ENCODE results near the gene TTC8. TPM values are rescaled to one million over a fixed set of nuclear protein-coding genes. Genes with fewer than 3 reads are reported as not detected.

Gene TTC8
- total RNA-seq, 1 donor from 2014 or later = 30.0 TPM

GRCh38 chr14:88840926-88841325, 16.5 kb downstream of the TTC8 start:
- no peak overlapping the region for H3K4me3 Mint-ChIP-seq (ENCODE audit: low read depth)
- no peaks in the 10 kb centered on the region for H3K27me3 Mint-ChIP-seq
- H3K27ac Mint-ChIP-seq = no peak overlapping the region
- DNase-seq (ENCODE audit: low spot score, unreplicated experiment) = no peak
- TF ChIP-seq, protein P1, sequence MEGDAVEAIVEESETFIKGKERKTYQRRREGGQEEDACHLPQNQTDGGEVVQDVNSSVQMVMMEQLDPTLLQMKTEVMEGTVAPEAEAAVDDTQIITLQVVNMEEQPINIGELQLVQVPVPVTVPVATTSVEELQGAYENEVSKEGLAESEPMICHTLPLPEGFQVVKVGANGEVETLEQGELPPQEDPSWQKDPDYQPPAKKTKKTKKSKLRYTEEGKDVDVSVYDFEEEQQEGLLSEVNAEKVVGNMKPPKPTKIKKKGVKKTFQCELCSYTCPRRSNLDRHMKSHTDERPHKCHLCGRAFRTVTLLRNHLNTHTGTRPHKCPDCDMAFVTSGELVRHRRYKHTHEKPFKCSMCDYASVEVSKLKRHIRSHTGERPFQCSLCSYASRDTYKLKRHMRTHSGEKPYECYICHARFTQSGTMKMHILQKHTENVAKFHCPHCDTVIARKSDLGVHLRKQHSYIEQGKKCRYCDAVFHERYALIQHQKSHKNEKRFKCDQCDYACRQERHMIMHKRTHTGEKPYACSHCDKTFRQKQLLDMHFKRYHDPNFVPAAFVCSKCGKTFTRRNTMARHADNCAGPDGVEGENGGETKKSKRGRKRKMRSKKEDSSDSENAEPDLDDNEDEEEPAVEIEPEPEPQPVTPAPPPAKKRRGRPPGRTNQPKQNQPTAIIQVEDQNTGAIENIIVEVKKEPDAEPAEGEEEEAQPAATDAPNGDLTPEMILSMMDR (IDR thresholded peaks at IDR 0.05; ENCODE audit: unreplicated experiment) = no peak
- H3K4me1 Mint-ChIP-seq (ENCODE audit: low read depth) = peaks cover 3% of the 10 kb centered on the region
- H3K36me3 Mint-ChIP-seq (ENCODE audit: insufficient read depth) = peaks cover 6% of the 10 kb centered on the region
- H3K9me3 Mint-ChIP-seq (ENCODE audit: low read depth) = no peaks in the 10 kb centered on the region

DNA sequence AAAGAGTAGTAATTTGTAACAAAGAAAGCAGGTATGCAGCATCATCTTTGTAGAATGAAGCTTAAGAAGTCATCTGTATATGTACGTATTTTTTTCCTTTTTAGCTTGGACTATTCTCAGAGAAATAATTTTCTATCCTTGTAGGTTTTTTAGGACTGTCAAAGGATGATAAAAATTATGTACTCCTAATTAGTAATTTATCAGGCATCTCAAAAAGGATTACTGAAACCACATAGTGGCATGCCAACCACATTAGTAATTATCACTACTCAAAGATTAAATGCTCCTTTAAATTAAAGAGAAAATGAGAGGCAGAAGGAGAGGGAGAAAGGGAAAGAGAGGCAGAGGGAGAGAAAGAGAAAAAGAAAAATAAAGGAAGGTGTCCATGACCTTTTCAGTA, 17.3 kb downstream of the TTC8 start:
- Mint-ChIP-seq H3K27ac (peak overlapping the region; percentile 25), H3K4me3 (ENCODE audit: low read depth) (no peak overlapping the region), H3K27me3 (no peaks in the 10 kb centered on the region), H3K9me3 (ENCODE audit: low read depth) (no peaks in the 10 kb centered on the region), H3K36me3 (ENCODE audit: insufficient read depth) (peaks cover 8% of the 10 kb centered on the region), H3K4me1 (ENCODE audit: low read depth) (peaks cover 3% of the 10 kb centered on the region)
- TF ChIP-seq, protein P1 (IDR thresholded peaks at IDR 0.05; ENCODE audit: unreplicated experiment) = no peak
- no peak for DNase-seq (ENCODE audit: low spot score, unreplicated experiment)

DNA sequence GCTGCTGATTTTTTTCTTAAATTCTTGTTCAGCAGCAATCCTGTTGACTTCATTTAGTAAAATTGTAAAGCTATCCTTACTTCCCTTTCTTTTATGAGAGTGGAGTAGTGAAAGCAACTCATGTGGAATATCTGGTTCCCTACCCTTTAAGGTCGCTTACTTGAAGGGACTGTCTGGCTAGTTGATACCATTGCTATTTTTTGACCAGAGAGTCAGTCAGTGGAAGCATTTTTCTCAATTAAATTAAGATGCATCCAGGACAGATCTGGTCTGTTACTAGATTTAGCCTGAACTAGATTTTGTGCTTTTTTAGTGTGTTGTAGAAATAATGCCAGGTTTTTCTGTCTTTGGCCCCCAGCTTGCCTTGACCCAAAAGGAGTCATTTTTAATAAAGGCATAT, 18.0 kb downstream of the TTC8 start:
- H3K36me3 Mint-ChIP-seq (ENCODE audit: insufficient read depth) = peaks cover 8% of the 10 kb centered on the region
- no peaks in the 10 kb centered on the region for H3K9me3 Mint-ChIP-seq (ENCODE audit: low read depth)
- no peak overlapping the region for H3K27ac Mint-ChIP-seq
- H3K4me3 Mint-ChIP-seq (ENCODE audit: low read depth) = no peak overlapping the region
- DNase-seq (ENCODE audit: low spot score, unreplicated experiment) = no peak
- no peaks in the 10 kb centered on the region for H3K27me3 Mint-ChIP-seq
- H3K4me1 Mint-ChIP-seq (ENCODE audit: low read depth) = peaks cover 3% of the 10 kb centered on the region
- TF ChIP-seq, protein P1 (IDR thresholded peaks at IDR 0.05; ENCODE audit: unreplicated experiment) = no peak

DNA sequence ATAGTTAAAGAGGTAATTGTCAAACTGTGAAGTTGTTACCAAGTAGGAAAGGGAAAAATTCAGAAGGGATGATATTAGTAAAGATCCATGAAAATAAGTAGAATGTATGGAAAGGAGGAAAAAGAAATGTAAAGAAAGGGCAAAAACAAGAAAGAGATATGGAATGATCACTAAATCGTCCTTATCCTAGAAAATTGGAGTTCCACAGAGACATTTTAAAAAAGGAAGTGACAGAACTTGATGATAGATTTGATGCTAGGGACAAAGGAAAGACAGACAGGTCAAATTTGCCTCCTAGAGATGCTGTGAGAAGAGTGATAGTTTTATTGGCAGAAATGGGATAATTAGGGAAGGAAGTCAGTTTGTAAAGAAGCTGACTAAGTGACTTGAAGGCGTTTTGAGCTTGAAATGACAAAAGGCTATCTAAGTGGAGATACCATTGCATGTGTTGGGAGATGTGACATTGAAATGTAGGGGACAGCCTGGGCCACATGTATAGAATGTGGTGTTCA, 20.6 kb downstream of the TTC8 start:
- Mint-ChIP-seq H3K4me3 (ENCODE audit: low read depth) (no peak overlapping the region), H3K4me1 (ENCODE audit: low read depth) (peaks cover 2% of the 10 kb centered on the region), H3K27ac (no peak overlapping the region), H3K36me3 (ENCODE audit: insufficient read depth) (peaks cover 8% of the 10 kb centered on the region), H3K27me3 (no peaks in the 10 kb centered on the region), H3K9me3 (ENCODE audit: low read depth) (no peaks in the 10 kb centered on the region)
- TF ChIP-seq, protein P1 (IDR thresholded peaks at IDR 0.05; ENCODE audit: unreplicated experiment) = no peak
- DNase-seq (ENCODE audit: low spot score, unreplicated experiment) = no peak

DNA sequence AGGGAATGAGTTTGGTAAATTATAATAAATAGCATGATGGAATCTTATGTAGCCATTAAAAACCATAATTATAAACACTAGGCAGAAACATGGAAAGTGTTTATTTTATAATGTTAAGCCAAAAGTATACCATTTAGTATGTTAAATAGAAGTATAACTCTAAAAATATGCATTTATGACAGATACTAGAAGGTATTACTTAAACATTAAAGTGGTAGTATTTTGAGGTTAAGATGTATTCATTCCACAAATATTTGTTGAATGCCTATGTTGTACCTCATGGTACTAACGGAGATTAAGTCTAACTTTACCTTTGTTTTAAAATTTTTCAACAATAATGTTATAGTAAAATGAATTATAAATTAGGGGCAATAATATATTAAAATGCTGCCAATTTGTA, 24.1 kb downstream of the TTC8 start:
- Mint-ChIP-seq H3K27me3 (no peaks in the 10 kb centered on the region), H3K4me3 (ENCODE audit: low read depth) (no peak overlapping the region), H3K27ac (no peak overlapping the region), H3K36me3 (ENCODE audit: insufficient read depth) (peaks cover 10% of the 10 kb centered on the region), H3K9me3 (ENCODE audit: low read depth) (no peaks in the 10 kb centered on the region), H3K4me1 (ENCODE audit: low read depth) (peaks cover 3% of the 10 kb centered on the region)
- TF ChIP-seq, protein P1 (IDR thresholded peaks at IDR 0.05; ENCODE audit: unreplicated experiment) = no peak
- DNase-seq (ENCODE audit: low spot score, unreplicated experiment) = no peak

Data from progenitor cell of endocrine pancreas (in vitro differentiated cells).